IPS-NIHi11 (cell line): ENCODE measurements around the gene BTNL2.
"Not testable (repeated sequence)": the region's sequence is repeated elsewhere in the genome, so short reads cannot be mapped to it uniquely, and the experiment has no call there.

ENCODE experiments used
- DNase-seq: peaks from one replicate; pipeline ENCODE4 v3.0.0; 2012; ENCODE audit warnings: mixed read lengths, low spot score

Gene BTNL2

GRCh38 chr6:32406857-32407256 lies at the start of gene BTNL2:
TSS of gene BTNL2 (minus strand) at chr6:32407181. CDS start at chr6:32407123, 58 bp downstream.
- no peak for DNase-seq

GRCh38 chr6:32449088-32449736 lies 42.2 kb upstream of the BTNL2 start:
- no peak for DNase-seq

GRCh38 chr6:32447932-32448331 lies 41.0 kb upstream of the BTNL2 start:
- DNase-seq, result no peak

GRCh38 chr6:32445321-32445854 lies 38.4 kb upstream of the BTNL2 start:
- no peak for DNase-seq

- DNase-seq, result no peak
Measured at GRCh38 chr6:32444433-32444832, 37.5 kb upstream of the BTNL2 start.

- DNase-seq, result no peak
Measured at GRCh38 chr6:32442977-32443552, 36.1 kb upstream of the BTNL2 start.

GRCh38 chr6:32442243-32442667 lies 35.3 kb upstream of the BTNL2 start:
- DNase-seq, result no peak

GRCh38 chr6:32439602-32440214 lies 32.7 kb upstream of the BTNL2 start, which contains the start of gene HLA-DRA:
TSS of gene HLA-DRA (plus strand) at chr6:32439887. CDS start at chr6:32439951, 64 bp downstream.
- peak; percentile 64 for DNase-seq

GRCh38 chr6:32439139-32439538 lies 32.2 kb upstream of the BTNL2 start:
- DNase-seq, result no peak

- DNase-seq, result no peak
Measured at GRCh38 chr6:32436995-32437836, 30.2 kb upstream of the BTNL2 start.

GRCh38 chr6:32436186-32436585 lies 29.2 kb upstream of the BTNL2 start:
- DNase-seq, result no peak

- DNase-seq, result not testable (repeated sequence)
Measured at GRCh38 chr6:32433950-32434349, 27.0 kb upstream of the BTNL2 start.

GRCh38 chr6:32432050-32432450 lies 25.1 kb upstream of the BTNL2 start:
- no peak for DNase-seq

GRCh38 chr6:32431142-32431541 lies 24.2 kb upstream of the BTNL2 start:
- no peak for DNase-seq

- DNase-seq, result no peak
Measured at GRCh38 chr6:32430179-32430578, 23.2 kb upstream of the BTNL2 start.

- DNase-seq, result no peak
Measured at GRCh38 chr6:32427934-32428474, 21.0 kb upstream of the BTNL2 start.

- no peak for DNase-seq
Measured at GRCh38 chr6:32427218-32427617, 20.2 kb upstream of the BTNL2 start.

GRCh38 chr6:32426338-32426737 lies 19.4 kb upstream of the BTNL2 start:
- no peak for DNase-seq

GRCh38 chr6:32424589-32425300 lies 17.8 kb upstream of the BTNL2 start:
- no peak for DNase-seq

GRCh38 chr6:32416036-32416435 lies 9.1 kb upstream of the BTNL2 start:
- no peak for DNase-seq

GRCh38 chr6:32415521-32416019 lies 8.6 kb upstream of the BTNL2 start:
- DNase-seq, result peak; percentile 67
